AG04450 (cell line): ENCODE data around the gene DLX2. TPM values are rescaled to one million over a fixed set of nuclear protein-coding genes. Genes with fewer than 3 reads are reported as not detected.

Source experiments
- CTCF ChIA-PET: fragments of 300-600, 350-600 bp; formaldehyde crosslinking; extraction: SDS; loops from one replicate; lab custom pipeline; 2022; ENCODE audit warnings: antibody characterized with exemption, inconsistent platforms; lab: Charles Lee
- POLR2A ChIA-PET: fragments of 350-600 bp; formaldehyde crosslinking; extraction: SDS; loops from one replicate; lab custom pipeline; 2021; ENCODE audit warnings: antibody characterized with exemption, inconsistent platforms; lab: Yijun Ruan, JAX
- DNase-seq: peaks from one replicate; pipeline ENCODE4 v3.0.0-alpha.2; 2011; ENCODE audit warnings: low read depth, low spot score
- H3K27ac ChIP-seq: one replicate; pipeline ENCODE4 v1.5.1; 2012; ENCODE audit warnings: low read depth, low read length, control low read depth
- H3K27me3 ChIP-seq: one replicate; pipeline ENCODE4 v1.6.0; 2012; ENCODE audit warnings: low read length; ENCODE audit not compliant: control insufficient read depth, insufficient read depth
- H3K4me3 ChIP-seq: 2 replicates; pipeline ENCODE4 v1.5.1; 2011; ENCODE audit warnings: mild to moderate bottlenecking, low read depth, low read length, control low read depth
- H3K9me3 ChIP-seq: 2 replicates; pipeline ENCODE4 v1.5.1; 2012; ENCODE audit warnings: low read length; ENCODE audit not compliant: control insufficient read depth, insufficient read depth
- CTCF ChIP-seq: IDR thresholded peaks from 2 replicates; pipeline ENCODE4 v1.5.1; 2011; ENCODE audit warnings: low read depth, low read length, control low read depth, inconsistent platforms
- polyA plus RNA-seq: library from polyadenylated mRNA; depleted of rRNA; stranded (reverse); fragments of >200 nt; gene quantifications from 2 replicates; pipeline ENCODE4 v1.2.3, GENCODE V29; 2011

Gene DLX2
- polyA plus RNA-seq, 1 experiment: 0.10 TPM

- ChIA-PET CTCF (interaction anchor here (0.9 kb wide), 1 partner anchor 25 kb away, joined by 3 read pairs; no protein-coding TSS in a partner anchor), POLR2A (interaction anchor here (4.0 kb wide), 1 partner anchor 11 kb away, joined by 24 read pairs; no protein-coding TSS in a partner anchor)
- peaks cover 20% of the 10 kb centered on the region for H3K9me3 ChIP-seq
- peaks cover 84% of the 10 kb centered on the region for H3K27me3 ChIP-seq
- DNase-seq: no peak
- H3K4me3 ChIP-seq: peak overlapping the region; percentile 63
- peak; percentile 24; the same call in 1 of the 2 replicates for TF ChIP-seq CTCF
- peak overlapping the region; percentile 11 for H3K27ac ChIP-seq
Measured at GRCh38 chr2:172086241-172087206, 16.2 kb downstream of the DLX2 start.

- POLR2A ChIA-PET: interaction anchor here (0.7 to 4.0 kb wide), 5 partner anchors 12 to 398 kb away, joined by 3 to 24 read pairs (median 9); partner anchors contain the start of genes DLX2, DYNC1I2 and HAT1
- no peak for DNase-seq
- CTCF ChIA-PET: interaction anchor here (1.0 to 1.2 kb wide), 2 partner anchors 10 to 21 kb away, joined by 4 to 6 read pairs; no protein-coding TSS in a partner anchor
- Histone ChIP-seq H3K4me3 (peak within 1 kb of the TSS; percentile 63), H3K27ac (peak within 1 kb of the TSS; percentile 61), H3K27me3 (peaks cover 88% of the 10 kb centered on the region), H3K9me3 (peaks cover 27% of the 10 kb centered on the region)
- no peak for TF ChIP-seq CTCF
Measured at GRCh38 chr2:172085460-172086159, 17.1 kb downstream of the DLX2 start, which contains the start of gene DLX1. Gene DLX1 (plus strand): TSS chr2:172085507. CDS start chr2:172085678, 171 bp downstream.

- H3K4me3 ChIP-seq: peak overlapping the region; percentile 63
- TF ChIP-seq CTCF: no peak
- peak overlapping the region; percentile 61 for H3K27ac ChIP-seq
- CTCF ChIA-PET: interaction anchor here (1.0 to 1.2 kb wide), 2 partner anchors 10 to 22 kb away, joined by 4 to 6 read pairs; no protein-coding TSS in a partner anchor
- POLR2A ChIA-PET: interaction anchor here (0.7 to 4.0 kb wide), 5 partner anchors 12 to 397 kb away, joined by 3 to 24 read pairs (median 9); partner anchors contain the start of genes DLX2, DYNC1I2 and HAT1
- peaks cover 33% of the 10 kb centered on the region for H3K9me3 ChIP-seq
- peak; percentile 87 for DNase-seq
- H3K27me3 ChIP-seq: peaks cover 88% of the 10 kb centered on the region
Measured at GRCh38 chr2:172084645-172085459, 17.8 kb downstream of the DLX2 start.

- TF ChIP-seq CTCF: no peak
- Histone ChIP-seq H3K9me3 (peaks cover 33% of the 10 kb centered on the region), H3K27me3 (peaks cover 83% of the 10 kb centered on the region), H3K4me3 (peak overlapping the region; percentile 63), H3K27ac (peak overlapping the region; percentile 61)
- ChIA-PET CTCF (no interaction called here), POLR2A (interaction anchor here (1.3 to 4.0 kb wide), 3 partner anchors 13 to 162 kb away, joined by 9 to 24 read pairs (median 10); partner anchors contain the start of genes DLX2 and HAT1)
- no peak for DNase-seq
Measured at GRCh38 chr2:172084395-172084644, 18.4 kb downstream of the DLX2 start.
